Liver (tissue), 9 donors: ENCODE data around the gene YPEL2. TPM values are rescaled to one million over a fixed set of nuclear protein-coding genes. Genes with fewer than 3 reads are reported as not detected.

ENCODE experiments used
- DNase-seq: peaks from one replicate; pipeline ENCODE4 v3.0.0-alpha.2; 2017; ENCODE audit warnings: low spot score
- H3K27ac ChIP-seq, 2 donors: one replicate each; pipeline ENCODE4 v1.7.0; 2013; ENCODE audit warnings: inconsistent platforms in 2 of 2, low read length in 2 of 2, control low read depth in 1 of 2, low read depth in 1 of 2, mild to moderate bottlenecking in 1 of 2
- H3K27me3 ChIP-seq, 4 donors: one replicate each; pipeline versions ENCODE4 v1.6.1 to v1.7.0; 2013; ENCODE audit warnings: low read length in 3 of 4, inconsistent platforms in 1 of 4, mild to moderate bottlenecking in 1 of 4, moderate library complexity in 1 of 4; ENCODE audit not compliant: control insufficient read depth in 4 of 4, insufficient read depth in 4 of 4
- H3K36me3 ChIP-seq, 4 donors: one replicate each; pipeline versions ENCODE4 v1.6.1 to v1.7.0; 2013; ENCODE audit warnings: low read length in 3 of 4, mild to moderate bottlenecking in 3 of 4, low read depth in 1 of 4, moderate library complexity in 1 of 4; ENCODE audit not compliant: control insufficient read depth in 4 of 4, insufficient read depth in 3 of 4
- H3K4me1 ChIP-seq, 4 donors: one replicate each; pipeline versions ENCODE4 v1.6.1 to v1.7.0; 2013; ENCODE audit warnings: low read length in 3 of 4, mild to moderate bottlenecking in 3 of 4, moderate library complexity in 1 of 4; ENCODE audit not compliant: control insufficient read depth in 4 of 4, insufficient read depth in 4 of 4
- H3K4me3 ChIP-seq, 3 donors: one replicate each; pipeline versions ENCODE4 v1.6.1 to v1.7.0; 2013; ENCODE audit warnings: low read length in 3 of 3, control low read depth in 1 of 3, low read depth in 1 of 3, mild to moderate bottlenecking in 1 of 3
- H3K9ac ChIP-seq, 2 donors: one replicate each; pipeline ENCODE4 v1.7.0; 2013; ENCODE audit warnings: low read length in 2 of 2, mild to moderate bottlenecking in 2 of 2, moderate library complexity in 2 of 2, control low read depth in 1 of 2, low read depth in 1 of 2
- H3K9me3 ChIP-seq, 4 donors: one replicate each; pipeline versions ENCODE4 v1.6.1 to v1.7.0; 2013; ENCODE audit warnings: low read length in 3 of 4; ENCODE audit not compliant: control insufficient read depth in 4 of 4
- ATF3 ChIP-seq: IDR thresholded peaks from 2 replicates; pipeline ENCODE4 v1.6.1; 2016; ENCODE audit warnings: antibody characterized with exemption
- CTCF ChIP-seq: fragments of 150-350 bp; IDR thresholded peaks from 2 replicates; pipeline ENCODE4 v1.5.1; 2017; ENCODE audit warnings: improper control_type of control experiment, low read depth, low read length; ENCODE audit not compliant: missing input control
- EGR1 ChIP-seq, 2 donors: IDR thresholded peaks; 2 replicates each; pipeline ENCODE4 v1.6.1; 2016 to 2018; ENCODE audit warnings: antibody characterized with exemption in 2 of 2, low read depth in 2 of 2
- FOXA1 ChIP-seq: IDR thresholded peaks from 2 replicates; pipeline ENCODE4 v1.6.1; 2016; ENCODE audit warnings: antibody characterized with exemption
- FOXA2 ChIP-seq: IDR thresholded peaks from 2 replicates; pipeline ENCODE4 v1.6.1; 2016; ENCODE audit warnings: antibody characterized with exemption
- GABPA ChIP-seq, 2 donors: IDR thresholded peaks in 1 of 2; conservative IDR thresholded peaks in 1 of 2; 2 replicates each; pipeline ENCODE4 v1.6.1; 2016; ENCODE audit warnings: antibody characterized with exemption in 2 of 2, mild to moderate bottlenecking in 1 of 2, moderate library complexity in 1 of 2
- JUND ChIP-seq, 2 donors: IDR thresholded peaks; 2 replicates each; pipeline ENCODE4 v1.6.1; 2016; ENCODE audit warnings: antibody characterized with exemption in 2 of 2
- MAX ChIP-seq: IDR thresholded peaks from 2 replicates; pipeline ENCODE4 v1.6.1; 2016; ENCODE audit warnings: antibody characterized with exemption
- NR2F2 ChIP-seq: IDR thresholded peaks from 2 replicates; pipeline ENCODE4 v1.6.1; 2016; ENCODE audit warnings: antibody characterized with exemption
- REST ChIP-seq: IDR thresholded peaks from 2 replicates; pipeline ENCODE4 v1.6.1; 2016; ENCODE audit warnings: antibody characterized with exemption, mild to moderate bottlenecking
- RXRA ChIP-seq, 2 donors: IDR thresholded peaks; 2 replicates each; pipeline ENCODE4 v1.6.1; 2017 to 2018; ENCODE audit warnings: antibody characterized with exemption in 2 of 2, mild to moderate bottlenecking in 1 of 2
- YY1 ChIP-seq: IDR thresholded peaks from 2 replicates; pipeline ENCODE4 v1.6.1; 2016; ENCODE audit warnings: antibody characterized with exemption, mild to moderate bottlenecking
- ZBTB33 ChIP-seq: IDR thresholded peaks from 2 replicates; pipeline ENCODE4 v1.6.1; 2016; ENCODE audit warnings: antibody characterized with exemption
- WGBS: extraction: QIAGEN DNeasy Blood & Tissue Kit; methylation state at CpG from one replicate; pipeline ENCODE4 v1.1.7; 2013; 5-methylcytosine and 5-hydroxymethylcytosine counted together
- polyA plus RNA-seq, 2 donors: library from polyadenylated mRNA; stranded (reverse) in 1 of 2; unstranded in 1 of 2; fragments of 200-250 nt in 1 of 2; fragments of >200 nt in 1 of 2; fragmentation: Nextera tagmentation in 1 of 2; extraction: Ambion mirVana in 1 of 2; gene quantifications; one replicate each; pipeline versions ENCODE4 v1.2.1 to v1.2.3, GENCODE V29; 2013 to 2015
- total RNA-seq, 2 donors: library from RNA; depleted of rRNA; stranded (reverse); fragments of >200 nt; gene quantifications; one replicate each; pipeline ENCODE4 v1.2.3, GENCODE V29; 2014
- donor health status: healthy.
- donor health status: healthy.
- donor health status: healthy.
- donor health status: healthy.
- donor health status: healthy.

The YPEL2 gene
- total and polyA plus RNA-seq, 4 donors, result 4.2 to 23.8 (median 11.3) TPM

GRCh38 chr17:59437791-59438281 lies 106.4 kb downstream of the YPEL2 start:
- H3K4me1 ChIP-seq, result peaks cover 4 to 37% (median 27%) of the 10 kb centered on the region in 4 donors
- H3K27ac ChIP-seq, result no peak overlapping the region
- H3K36me3 ChIP-seq, result no peaks in the 10 kb centered on the region
- 75% methylated on average over 12 of the region's 12 CpGs for WGBS
- DNase-seq, result no peak
- no peak for TF ChIP-seq GABPA (IDR thresholded peaks at IDR 0.05 in 1 of 2, conservative IDR thresholded peaks at IDR 0.05 in 1 of 2)
- no peak for TF ChIP-seq EGR1 (IDR thresholded peaks at IDR 0.05; ENCODE audit: low read depth in 2 of 2)
- no peak for TF ChIP-seq YY1
- no peak for TF ChIP-seq REST
- TF ChIP-seq FOXA2, result no peak
- TF ChIP-seq CTCF, result no peak
- no peak for TF ChIP-seq ATF3
- no peak for TF ChIP-seq FOXA1
- no peak for TF ChIP-seq ZBTB33
- TF ChIP-seq MAX, result no peak
- TF ChIP-seq JUND (IDR thresholded peaks at IDR 0.05), result no peak
- TF ChIP-seq RXRA (IDR thresholded peaks at IDR 0.05), result no peak
- no peak for TF ChIP-seq NR2F2
- no peak overlapping the region for H3K9ac ChIP-seq
- no peaks in the 10 kb centered on the region for H3K9me3 ChIP-seq
- no peaks in the 10 kb centered on the region for H3K27me3 ChIP-seq
- H3K4me3 ChIP-seq, result no peak overlapping the region

- Histone ChIP-seq H3K36me3 (no peaks in the 10 kb centered on the region), H3K27me3 (no peaks in the 10 kb centered on the region), H3K27ac (no peak overlapping the region), H3K9me3 (no peaks in the 10 kb centered on the region), H3K4me1 (peaks cover 4 to 32% (median 22%) of the 10 kb centered on the region in 4 donors), H3K4me3 (no peak overlapping the region), H3K9ac (no peak overlapping the region)
- TF ChIP-seq FOXA2, result no peak
- DNase-seq, result no peak
- WGBS, result 90% methylated on average over 4 of the region's 4 CpGs
Observed at GRCh38 chr17:59439262-59439661, 107.8 kb downstream of the YPEL2 start.
